ENCODE results near the gene CLCN4.

CLCN4 gene

GRCh38 chrX:10167573-10167972 is 10.8 kb downstream of the CLCN4 start:
- DNase-seq (ENCODE audit: low spot score), result no peak

DNA sequence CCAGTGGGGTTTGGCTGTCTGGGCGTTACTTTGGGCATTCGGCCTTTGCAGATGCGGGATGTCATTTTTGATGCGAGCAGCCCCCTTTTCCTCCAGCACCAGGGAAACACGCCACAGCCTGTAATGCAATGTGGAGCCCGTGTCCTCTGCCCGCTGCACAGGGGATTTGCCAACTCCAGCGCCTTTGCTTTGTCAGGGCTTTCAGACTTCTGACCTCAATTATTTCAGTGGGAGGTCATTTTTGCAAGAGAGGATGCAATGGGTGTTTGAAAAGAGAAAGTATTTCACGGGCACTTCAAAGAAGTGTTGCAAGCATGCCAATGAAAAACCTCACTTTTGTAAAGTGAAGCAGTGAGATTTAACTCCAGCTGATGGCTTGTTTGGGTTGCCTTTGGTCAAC is 11.5 kb downstream of the CLCN4 start:
- no peak for DNase-seq (ENCODE audit: low spot score)

GRCh38 chrX:10169175-10169574 is 12.4 kb downstream of the CLCN4 start:
- peak; percentile 19 for DNase-seq (ENCODE audit: low spot score)

DNA sequence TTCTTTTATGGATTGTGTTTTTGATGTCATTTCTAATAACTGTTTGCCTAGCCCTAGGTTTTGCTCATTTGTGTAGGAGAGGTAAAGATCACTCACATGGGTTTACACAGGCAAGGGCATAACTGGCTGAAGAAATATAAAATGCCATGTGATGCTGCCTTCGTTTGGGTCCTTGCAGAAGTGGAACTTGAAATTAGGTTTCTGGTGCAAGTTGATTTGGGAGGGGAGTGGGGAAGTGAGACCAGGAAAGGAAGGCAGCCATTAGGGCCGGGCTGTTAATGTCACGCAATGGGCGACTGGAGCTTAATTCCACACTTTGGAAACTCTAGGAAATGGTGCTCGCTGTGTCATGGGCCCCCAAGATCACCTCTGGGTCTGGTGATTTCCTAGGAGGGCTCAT is 14.5 kb downstream of the CLCN4 start:
- no peak for DNase-seq (ENCODE audit: low spot score)

- no peak for DNase-seq (ENCODE audit: low spot score)
Measured at GRCh38 chrX:10172877-10173276, 16.1 kb downstream of the CLCN4 start.

- DNase-seq (ENCODE audit: low spot score), result no peak
Measured at GRCh38 chrX:10173331-10173900, 16.6 kb downstream of the CLCN4 start.

DNA sequence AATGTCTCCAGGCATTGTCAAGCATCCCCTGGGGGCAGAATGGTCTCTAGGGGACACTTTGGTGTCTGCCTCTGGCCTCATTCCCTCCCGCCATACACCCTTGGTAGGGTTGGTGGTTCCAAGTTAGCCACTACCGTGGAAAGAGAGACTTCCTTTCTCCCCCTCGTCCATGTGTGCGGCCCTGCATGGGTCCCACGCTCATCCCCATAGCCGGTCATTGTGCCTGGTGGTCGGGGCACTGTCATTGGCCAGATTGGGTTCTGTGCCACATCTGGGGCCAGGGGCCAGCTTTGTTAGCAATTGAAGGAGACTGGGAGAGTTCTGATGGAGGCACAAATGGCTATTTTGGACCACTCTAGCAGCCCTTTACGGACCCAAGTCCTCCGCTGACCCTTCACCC is 17.3 kb downstream of the CLCN4 start:
- no peak for DNase-seq (ENCODE audit: low spot score)

DNA sequence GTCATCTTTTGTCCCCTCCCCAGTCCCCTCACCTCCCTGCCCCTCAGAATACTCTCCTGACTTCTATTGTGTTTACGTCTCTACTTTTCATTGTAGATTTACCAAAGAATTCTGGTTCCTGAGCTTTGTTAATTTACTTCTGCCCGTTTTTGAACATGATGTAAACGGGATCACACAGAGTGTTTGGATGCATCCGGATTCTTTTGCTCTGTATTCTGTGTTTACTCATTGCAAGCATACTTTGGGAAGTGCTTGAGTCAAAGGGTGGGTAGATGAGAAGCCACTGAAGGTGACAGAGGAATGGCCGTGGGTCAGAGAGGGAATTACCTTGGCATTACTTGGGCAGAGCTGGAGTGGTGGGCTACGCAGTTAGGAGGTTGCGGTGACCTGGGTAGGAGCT is 18.0 kb downstream of the CLCN4 start:
- no peak for DNase-seq (ENCODE audit: low spot score)

DNA sequence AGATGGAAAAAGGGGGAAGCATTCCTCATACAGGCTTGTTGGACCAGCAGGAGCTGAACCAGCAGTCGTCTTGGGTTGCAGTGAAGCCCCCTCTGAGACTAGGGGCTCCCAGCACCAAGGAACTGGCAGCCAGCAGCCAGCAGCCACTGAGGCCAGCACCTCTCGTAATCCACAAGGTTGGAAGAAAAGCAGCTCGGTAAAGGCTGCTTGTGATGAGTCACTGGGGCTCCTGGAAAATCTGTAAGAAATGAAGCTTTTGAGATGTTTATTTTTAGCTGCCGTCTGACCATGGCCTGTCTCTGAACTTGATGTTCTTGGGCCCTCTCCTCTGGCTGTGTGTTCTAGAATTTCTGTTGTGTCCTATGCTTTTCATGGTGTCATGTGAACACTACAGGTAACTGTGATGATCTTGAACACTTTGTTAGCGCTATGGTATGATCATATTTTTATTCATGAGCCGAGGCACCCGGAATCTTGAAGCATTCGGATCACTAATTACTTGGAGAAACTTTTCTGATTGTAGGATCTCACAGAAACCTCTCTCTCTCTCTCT is 18.6 kb downstream of the CLCN4 start:
- peak; percentile 40 for DNase-seq (ENCODE audit: low spot score)

- peak; percentile 40 for DNase-seq (ENCODE audit: low spot score)
Measured at GRCh38 chrX:10176121-10177003, 19.6 kb downstream of the CLCN4 start.

DNA sequence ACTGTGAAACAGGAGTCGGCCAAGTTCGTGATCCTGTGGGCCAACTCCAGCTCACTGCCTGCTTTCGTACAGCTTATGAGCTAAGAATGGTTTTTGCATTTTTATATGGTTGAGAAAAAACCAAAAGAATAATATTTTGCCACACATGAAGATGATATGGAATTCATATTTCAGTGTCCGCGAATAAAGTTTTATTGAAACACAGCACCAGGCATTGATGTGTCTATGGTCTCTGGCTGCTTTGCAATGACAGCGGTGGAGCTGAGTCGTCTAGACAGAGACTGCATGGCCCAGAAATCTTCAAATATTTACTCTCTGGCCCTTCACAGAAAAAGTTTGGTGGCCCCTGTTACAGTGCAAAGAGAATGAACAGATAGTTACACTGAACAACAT is 20.2 kb downstream of the CLCN4 start:
- no peak for DNase-seq (ENCODE audit: low spot score)

GRCh38 chrX:10177601-10178000 is 20.8 kb downstream of the CLCN4 start:
- DNase-seq (ENCODE audit: low spot score), result peak; percentile 33

DNA sequence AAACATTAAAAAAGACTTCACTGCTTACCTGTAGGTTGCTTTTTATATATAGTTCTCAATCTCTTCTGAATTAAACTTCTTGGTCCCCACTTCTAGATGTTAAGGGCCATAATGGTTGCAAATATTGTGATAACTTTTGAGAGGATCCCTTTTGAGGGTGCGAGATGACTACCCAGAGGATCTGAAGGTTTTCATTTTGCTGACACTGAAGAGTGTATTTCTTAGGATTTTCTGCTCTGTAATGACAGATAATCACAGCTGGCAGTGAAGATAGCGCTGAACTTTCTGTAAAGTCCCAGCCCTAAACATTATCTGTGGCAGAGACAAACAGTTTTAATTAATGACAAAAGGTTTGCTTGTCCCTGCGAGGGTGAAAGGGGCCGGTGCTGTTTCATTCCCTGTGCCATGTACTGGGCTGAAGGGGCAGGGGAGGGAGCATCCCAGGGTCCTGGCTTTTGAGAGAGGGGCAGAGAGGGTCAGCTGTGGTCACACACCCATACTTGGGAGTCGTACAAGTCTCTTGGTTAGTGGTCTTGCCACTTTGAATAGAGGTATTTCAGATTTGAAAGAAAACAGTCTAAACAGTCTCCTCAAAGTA is 22.2 kb downstream of the CLCN4 start:
- peak; percentile 68 for DNase-seq (ENCODE audit: low spot score)

GRCh38 chrX:10183760-10184159 is 27.0 kb downstream of the CLCN4 start:
- no peak for DNase-seq (ENCODE audit: low spot score)

- DNase-seq (ENCODE audit: low spot score), result no peak
Measured at GRCh38 chrX:10184411-10184810, 27.6 kb downstream of the CLCN4 start.

- no peak for DNase-seq (ENCODE audit: low spot score)
Measured at GRCh38 chrX:10186355-10186754, 29.6 kb downstream of the CLCN4 start.

DNA sequence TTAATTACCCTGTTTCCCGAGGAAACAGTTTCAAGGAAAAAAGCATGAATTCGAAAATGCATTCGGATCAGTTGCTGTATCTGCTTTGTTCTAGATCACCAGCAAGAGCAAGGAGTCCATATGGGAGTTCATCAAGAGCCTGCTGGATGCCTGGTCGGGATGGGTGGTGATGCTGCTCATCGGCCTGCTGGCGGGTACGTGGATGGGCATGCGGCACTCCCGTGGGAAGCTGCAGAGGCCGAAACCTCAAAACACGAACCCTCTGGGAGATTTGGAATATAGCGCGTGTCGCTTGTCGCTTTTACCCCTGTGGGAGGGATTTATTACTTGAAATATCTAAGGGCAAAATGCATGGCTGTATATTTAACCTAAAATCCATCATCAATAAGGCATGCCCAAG is 30.6 kb downstream of the CLCN4 start:
- no peak for DNase-seq (ENCODE audit: low spot score)

DNA sequence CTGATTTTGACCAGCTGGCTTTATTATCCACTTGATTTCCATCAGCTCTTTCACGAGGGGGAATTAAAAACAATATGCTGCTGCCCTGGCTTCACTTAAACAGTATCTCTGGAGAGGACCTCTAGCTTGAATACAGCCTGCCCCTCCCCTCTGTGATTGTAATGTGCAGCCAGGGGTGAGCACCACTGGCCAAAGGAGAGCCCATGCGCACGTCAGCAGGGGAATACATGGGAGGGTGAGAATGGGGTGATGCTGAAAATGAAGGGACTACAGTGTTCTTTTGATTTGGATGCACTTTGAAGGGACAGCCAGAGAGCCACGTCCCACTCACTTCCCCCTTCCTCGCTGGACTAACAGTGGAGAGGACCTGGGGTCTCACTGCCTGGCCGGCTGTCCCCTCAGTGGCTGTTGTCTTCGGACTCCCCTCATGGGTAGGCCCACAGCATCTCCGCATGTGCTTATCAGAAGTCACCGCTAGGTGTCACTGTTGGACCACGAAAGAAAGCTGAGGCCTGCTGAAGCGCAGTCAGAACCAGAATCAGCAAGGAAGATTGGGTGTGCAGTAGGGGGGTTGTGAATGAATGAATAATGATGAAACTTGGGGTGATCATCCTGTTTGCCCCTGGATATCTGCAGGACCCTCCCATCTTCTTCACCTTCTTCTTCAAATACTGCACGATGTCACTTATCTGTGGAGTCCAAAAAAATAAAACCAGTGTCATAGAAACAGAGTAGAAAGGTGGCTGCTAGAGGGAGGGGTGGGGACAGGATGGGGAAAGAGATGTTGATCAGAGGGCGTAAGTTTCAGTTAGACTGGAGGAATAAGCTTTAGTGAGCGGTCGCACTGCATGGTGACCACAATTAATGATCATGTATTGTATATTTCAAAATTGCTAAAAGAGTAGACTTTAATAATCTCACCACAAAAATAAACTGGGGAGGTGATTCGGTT is 32.8 kb downstream of the CLCN4 start:
- DNase-seq (ENCODE audit: low spot score), result peak; percentile 86

GRCh38 chrX:10190367-10190766 is 33.6 kb downstream of the CLCN4 start:
- peak; percentile 33 for DNase-seq (ENCODE audit: low spot score)

DNA sequence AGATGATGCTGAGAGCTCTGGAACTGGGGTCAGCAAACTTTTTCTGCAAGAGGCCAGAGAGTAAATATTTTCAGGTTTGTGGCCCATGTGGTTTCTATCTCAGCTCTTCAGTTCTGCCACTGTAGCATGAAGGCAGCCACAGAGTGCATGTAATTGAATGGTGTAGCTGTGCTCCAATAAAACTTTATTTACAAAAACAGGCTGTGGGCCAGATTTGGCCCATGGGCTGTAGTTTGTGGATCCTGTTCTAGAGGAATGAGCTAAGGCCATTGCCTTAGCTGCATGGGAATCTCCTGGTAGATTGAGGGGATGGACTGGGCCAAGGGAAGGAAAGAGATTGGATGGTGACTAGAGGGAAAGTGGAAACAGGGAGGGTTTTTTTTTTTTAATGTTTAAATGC is 36.8 kb downstream of the CLCN4 start:
- DNase-seq (ENCODE audit: low spot score), result no peak

DNA sequence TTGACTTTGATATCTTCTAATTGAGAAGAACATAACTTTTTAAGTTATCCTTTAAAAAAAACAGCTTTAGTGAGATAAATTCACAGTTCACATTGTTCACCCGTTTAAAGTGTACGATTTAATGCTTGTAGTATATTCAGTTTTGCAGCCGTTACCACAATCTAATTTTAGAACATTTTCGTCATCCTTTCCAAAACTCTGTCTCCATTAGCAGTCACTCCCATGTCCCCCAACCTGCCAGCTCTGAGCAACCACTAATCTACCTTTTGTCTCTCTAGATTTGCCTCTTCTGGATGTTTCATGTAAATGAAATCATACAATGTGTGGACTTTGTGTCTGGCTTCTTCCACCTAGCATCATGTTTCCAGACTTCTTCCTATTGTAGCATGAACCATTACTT is 38.6 kb downstream of the CLCN4 start:
- no peak for DNase-seq (ENCODE audit: low spot score)

GRCh38 chrX:10195947-10196346 is 39.2 kb downstream of the CLCN4 start:
- no peak for DNase-seq (ENCODE audit: low spot score)

All from hematopoietic multipotent progenitor cell treated with erythropoietin and hydrocortisone succinate and interleukin-3 and kit ligand, for 17 days (in vitro differentiated cells).